Activated naive CD4-positive, alpha-beta T cell treated with anti-CD3 and anti-CD28 coated beads, Interleukin-2, amount 10 ng/mL, durations not matched to agents 7 days and 5 days (primary cell): Measurements from ENCODE around the gene HID1.
A peak's percentile ranks its signal among the peaks of the same experiment; 100 is the strongest.

Source experiments
- CTCF ChIA-PET: fragments of 350-600 bp; sonication (Branson Sonifier 250); formaldehyde crosslinking; loops from one replicate; lab custom pipeline; 2021; ENCODE audit warnings: antibody characterized with exemption; lab: Charles Lee
- DNase-seq: peaks from one replicate; pipeline ENCODE4 v3.0.0-alpha.2; 2020
- H3K27ac Mint-ChIP-seq: one replicate; pipeline ENCODE4 v1.8.0; 2021; ENCODE audit warnings: mild to moderate bottlenecking, moderate library complexity, mixed read lengths
- H3K27me3 Mint-ChIP-seq: one replicate; pipeline ENCODE4 v1.8.0; 2021; ENCODE audit warnings: mild to moderate bottlenecking, mixed read lengths
- H3K36me3 Mint-ChIP-seq: one replicate; pipeline ENCODE4 v1.8.0; 2021; ENCODE audit warnings: mixed read lengths
- H3K4me1 Mint-ChIP-seq: one replicate; pipeline ENCODE4 v1.8.0; 2021; ENCODE audit warnings: mixed read lengths
- H3K4me3 Mint-ChIP-seq: one replicate; pipeline ENCODE4 v1.8.0; 2021; ENCODE audit warnings: mild to moderate bottlenecking, moderate library complexity, mixed read lengths
- H3K9me3 Mint-ChIP-seq: one replicate; pipeline ENCODE4 v1.8.0; 2021; ENCODE audit warnings: mixed read lengths

The HID1 gene, protein sequence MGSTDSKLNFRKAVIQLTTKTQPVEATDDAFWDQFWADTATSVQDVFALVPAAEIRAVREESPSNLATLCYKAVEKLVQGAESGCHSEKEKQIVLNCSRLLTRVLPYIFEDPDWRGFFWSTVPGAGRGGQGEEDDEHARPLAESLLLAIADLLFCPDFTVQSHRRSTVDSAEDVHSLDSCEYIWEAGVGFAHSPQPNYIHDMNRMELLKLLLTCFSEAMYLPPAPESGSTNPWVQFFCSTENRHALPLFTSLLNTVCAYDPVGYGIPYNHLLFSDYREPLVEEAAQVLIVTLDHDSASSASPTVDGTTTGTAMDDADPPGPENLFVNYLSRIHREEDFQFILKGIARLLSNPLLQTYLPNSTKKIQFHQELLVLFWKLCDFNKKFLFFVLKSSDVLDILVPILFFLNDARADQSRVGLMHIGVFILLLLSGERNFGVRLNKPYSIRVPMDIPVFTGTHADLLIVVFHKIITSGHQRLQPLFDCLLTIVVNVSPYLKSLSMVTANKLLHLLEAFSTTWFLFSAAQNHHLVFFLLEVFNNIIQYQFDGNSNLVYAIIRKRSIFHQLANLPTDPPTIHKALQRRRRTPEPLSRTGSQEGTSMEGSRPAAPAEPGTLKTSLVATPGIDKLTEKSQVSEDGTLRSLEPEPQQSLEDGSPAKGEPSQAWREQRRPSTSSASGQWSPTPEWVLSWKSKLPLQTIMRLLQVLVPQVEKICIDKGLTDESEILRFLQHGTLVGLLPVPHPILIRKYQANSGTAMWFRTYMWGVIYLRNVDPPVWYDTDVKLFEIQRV

GRCh38 chr17:74972107-74972972 lies at the start of gene HID1:
Gene HID1 (minus strand): TSS chr17:74972759. CDS start chr17:74972656, 103 bp downstream.
- peak within 1 kb of the TSS; percentile 74 for H3K4me3 Mint-ChIP-seq
- DNase-seq, result peak; percentile 84
- peaks cover 72% of the 10 kb centered on the region for H3K27me3 Mint-ChIP-seq
- H3K4me1 Mint-ChIP-seq, result peaks cover 6% of the 10 kb centered on the region
- H3K9me3 Mint-ChIP-seq, result no peaks in the 10 kb centered on the region
- CTCF ChIA-PET, result interaction anchor here (1.0 to 8.0 kb wide), 4 partner anchors 11 to 440 kb away, joined by 3 to 63 read pairs (median 4); no protein-coding TSS in a partner anchor
- no peaks in the 10 kb centered on the region for H3K36me3 Mint-ChIP-seq
- H3K27ac Mint-ChIP-seq, result no peak within 1 kb of the TSS

GRCh38 chr17:75020331-75021110 lies 48.0 kb upstream of the HID1 start:
- CTCF ChIA-PET, result no interaction called here
- DNase-seq, result no peak
- peaks cover 4% of the 10 kb centered on the region for H3K27me3 Mint-ChIP-seq
- H3K4me3 Mint-ChIP-seq, result no peak overlapping the region
- H3K36me3 Mint-ChIP-seq, result peaks cover 52% of the 10 kb centered on the region
- H3K4me1 Mint-ChIP-seq, result peaks cover 18% of the 10 kb centered on the region
- H3K9me3 Mint-ChIP-seq, result no peaks in the 10 kb centered on the region
- H3K27ac Mint-ChIP-seq, result no peak overlapping the region

GRCh38 chr17:75019710-75020109 lies 47.2 kb upstream of the HID1 start:
- no peak for DNase-seq
- Mint-ChIP-seq H3K27ac (no peak overlapping the region), H3K4me3 (no peak overlapping the region), H3K4me1 (peaks cover 15% of the 10 kb centered on the region), H3K36me3 (peaks cover 48% of the 10 kb centered on the region), H3K27me3 (no peaks in the 10 kb centered on the region), H3K9me3 (no peaks in the 10 kb centered on the region)
- CTCF ChIA-PET, result interaction anchor here (0.8 to 1.5 kb wide), 3 partner anchors 12 to 61 kb away, joined by 3 to 5 read pairs (median 4); no protein-coding TSS in a partner anchor

DNA sequence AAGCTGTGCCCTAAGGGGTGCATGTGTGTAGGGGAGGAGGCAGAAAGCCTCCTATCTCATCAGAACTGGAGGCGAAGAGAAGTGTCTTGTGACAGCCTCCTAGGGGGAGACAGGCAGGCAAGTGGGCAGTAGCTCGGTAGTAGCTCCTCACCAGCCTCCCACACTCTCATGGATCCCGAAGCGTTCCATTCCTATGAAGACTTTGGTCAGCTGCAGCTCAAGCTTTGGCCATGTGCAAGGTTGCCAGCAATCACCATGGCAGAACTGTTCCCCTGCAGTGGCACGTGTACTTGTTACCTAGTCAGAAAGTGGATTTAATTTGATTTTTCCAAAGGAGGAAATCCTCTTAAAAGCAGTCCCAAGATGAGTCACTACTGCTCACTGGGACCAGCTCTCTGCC lies 46.6 kb upstream of the HID1 start:
- Mint-ChIP-seq H3K36me3 (peaks cover 46% of the 10 kb centered on the region), H3K27ac (no peak overlapping the region), H3K4me1 (peaks cover 13% of the 10 kb centered on the region), H3K4me3 (no peak overlapping the region), H3K9me3 (no peaks in the 10 kb centered on the region), H3K27me3 (no peaks in the 10 kb centered on the region)
- CTCF ChIA-PET, result interaction anchor here (0.6 to 1.5 kb wide), 4 partner anchors 12 to 60 kb away, joined by 3 to 5 read pairs (median 4); no protein-coding TSS in a partner anchor
- DNase-seq, result no peak

- DNase-seq, result no peak
- Mint-ChIP-seq H3K36me3 (peaks cover 17% of the 10 kb centered on the region), H3K27me3 (peaks cover 13% of the 10 kb centered on the region), H3K27ac (peak overlapping the region; percentile 92), H3K4me1 (peaks cover 29% of the 10 kb centered on the region), H3K9me3 (no peaks in the 10 kb centered on the region), H3K4me3 (peak overlapping the region; percentile 95)
- CTCF ChIA-PET, result interaction anchor here (0.6 to 12.1 kb wide), 12 partner anchors 11 to 188 kb away, joined by 3 to 122 read pairs (median 4); partner anchors contain the start of gene CDR2L
These were observed 40.6 kb upstream of the HID1 start for GRCh38 chr17:75013092-75013559.

DNA sequence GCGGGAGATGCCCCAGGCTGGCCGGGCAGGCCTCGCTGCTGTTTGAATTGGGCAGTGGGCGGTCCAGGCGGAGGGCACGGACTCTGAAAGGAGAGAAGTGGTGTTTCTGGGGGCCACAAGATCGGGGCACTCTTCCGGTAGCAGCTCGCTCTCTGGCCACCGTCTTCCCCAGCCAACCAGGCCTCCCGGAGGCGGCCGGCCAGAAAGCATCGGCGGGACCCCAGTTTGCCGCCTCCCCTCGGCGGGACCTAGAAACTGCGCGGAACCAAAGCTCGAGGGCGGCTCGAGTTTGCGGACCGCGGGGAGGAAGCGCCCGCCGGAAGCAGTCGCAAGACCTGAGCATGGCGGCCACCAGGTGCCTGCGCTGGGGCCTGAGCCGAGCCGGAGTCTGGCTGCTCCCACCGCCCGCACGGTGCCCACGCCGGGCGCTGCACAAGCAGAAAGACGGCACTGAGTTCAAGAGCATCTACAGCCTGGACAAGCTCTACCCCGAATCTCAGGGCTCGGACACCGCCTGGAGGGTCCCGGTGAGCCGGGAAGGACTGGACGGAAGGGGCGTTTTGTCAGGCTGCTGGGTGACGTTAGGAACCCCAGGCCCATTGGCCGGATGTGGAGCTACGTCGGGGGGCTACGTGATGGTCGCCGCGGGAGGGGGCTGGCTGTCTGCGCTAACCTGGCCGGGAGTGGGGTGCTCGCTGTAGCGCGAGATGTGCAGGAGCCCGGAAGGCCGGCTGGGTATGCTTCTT lies 40.0 kb upstream of the HID1 start, which contains the start of gene MRPL58:
MRPL58 (plus strand) TSS at position 325 of the 746 bp plus-strand sequence; CDS start at position 342, 17 bp downstream.
- CTCF ChIA-PET, result interaction anchor here (0.8 to 12.1 kb wide), 12 partner anchors 12 to 189 kb away, joined by 3 to 122 read pairs (median 6); partner anchors contain the start of gene CDR2L
- DNase-seq, result peak; percentile 88
- Mint-ChIP-seq H3K36me3 (peaks cover 14% of the 10 kb centered on the region), H3K27me3 (peaks cover 18% of the 10 kb centered on the region), H3K27ac (peak within 1 kb of the TSS; percentile 92), H3K4me1 (peaks cover 29% of the 10 kb centered on the region), H3K4me3 (peak within 1 kb of the TSS; percentile 95), H3K9me3 (no peaks in the 10 kb centered on the region)

GRCh38 chr17:75012096-75012345 lies 39.5 kb upstream of the HID1 start:
- no peak for DNase-seq
- peaks cover 23% of the 10 kb centered on the region for H3K27me3 Mint-ChIP-seq
- H3K36me3 Mint-ChIP-seq, result peaks cover 14% of the 10 kb centered on the region
- peaks cover 29% of the 10 kb centered on the region for H3K4me1 Mint-ChIP-seq
- CTCF ChIA-PET, result interaction anchor here (1.0 to 12.1 kb wide), 8 partner anchors 17 to 94 kb away, joined by 3 to 122 read pairs (median 6); partner anchors contain the start of gene CDR2L
- H3K4me3 Mint-ChIP-seq, result peak overlapping the region; percentile 95
- H3K9me3 Mint-ChIP-seq, result no peaks in the 10 kb centered on the region
- peak overlapping the region; percentile 92 for H3K27ac Mint-ChIP-seq

GRCh38 chr17:75011401-75012095 lies 39.0 kb upstream of the HID1 start:
- Mint-ChIP-seq H3K36me3 (peaks cover 10% of the 10 kb centered on the region), H3K27me3 (peaks cover 28% of the 10 kb centered on the region), H3K27ac (no peak overlapping the region), H3K4me1 (peaks cover 29% of the 10 kb centered on the region), H3K4me3 (peak overlapping the region; percentile 95), H3K9me3 (no peaks in the 10 kb centered on the region)
- CTCF ChIA-PET, result interaction anchor here (1.0 to 12.1 kb wide), 8 partner anchors 17 to 190 kb away, joined by 3 to 122 read pairs (median 6); partner anchors contain the start of gene CDR2L
- DNase-seq, result no peak

DNA sequence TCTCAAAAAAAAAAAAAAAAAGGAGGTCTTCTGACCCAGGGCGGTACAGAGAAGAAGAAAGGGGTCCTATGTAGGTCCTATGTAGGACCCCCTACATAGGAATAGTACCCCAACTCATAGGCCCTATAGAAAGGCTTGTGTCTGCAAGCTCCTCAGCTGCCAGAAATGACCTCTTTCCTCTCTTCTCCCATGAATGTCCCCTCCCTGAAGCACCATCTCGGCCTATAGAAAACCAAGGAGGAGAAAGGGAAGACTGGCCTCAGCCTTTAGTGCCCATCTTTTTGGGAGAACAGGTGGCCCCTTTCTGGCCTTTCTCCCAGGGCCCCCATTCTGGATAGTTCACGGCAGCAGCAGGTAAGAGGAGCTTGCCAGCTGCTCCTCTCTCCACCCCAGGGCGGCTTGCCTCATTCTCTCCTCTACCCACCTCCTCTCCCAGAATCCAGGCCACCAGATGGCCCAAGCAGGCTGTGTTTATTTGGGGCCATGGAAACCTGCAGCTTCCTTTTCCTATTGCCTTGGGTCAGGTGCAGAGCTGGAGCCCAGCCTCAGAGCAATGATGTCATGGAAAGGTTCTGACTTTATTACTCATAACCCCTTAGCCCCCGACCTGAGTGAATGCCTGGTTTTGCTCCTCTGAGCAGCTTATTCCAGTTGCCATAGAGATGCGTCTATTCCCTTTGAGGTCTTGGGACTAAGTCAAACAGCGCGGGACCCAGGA lies 38.3 kb upstream of the HID1 start:
- H3K27ac Mint-ChIP-seq, result no peak overlapping the region
- no peaks in the 10 kb centered on the region for H3K9me3 Mint-ChIP-seq
- H3K27me3 Mint-ChIP-seq, result peaks cover 32% of the 10 kb centered on the region
- H3K4me3 Mint-ChIP-seq, result peak overlapping the region; percentile 31
- H3K4me1 Mint-ChIP-seq, result peaks cover 27% of the 10 kb centered on the region
- H3K36me3 Mint-ChIP-seq, result peaks cover 7% of the 10 kb centered on the region
- CTCF ChIA-PET, result interaction anchor here (1.0 to 12.1 kb wide), 4 partner anchors 28 to 190 kb away, joined by 3 to 122 read pairs (median 6); no protein-coding TSS in a partner anchor
- peak; percentile 27 for DNase-seq

DNA sequence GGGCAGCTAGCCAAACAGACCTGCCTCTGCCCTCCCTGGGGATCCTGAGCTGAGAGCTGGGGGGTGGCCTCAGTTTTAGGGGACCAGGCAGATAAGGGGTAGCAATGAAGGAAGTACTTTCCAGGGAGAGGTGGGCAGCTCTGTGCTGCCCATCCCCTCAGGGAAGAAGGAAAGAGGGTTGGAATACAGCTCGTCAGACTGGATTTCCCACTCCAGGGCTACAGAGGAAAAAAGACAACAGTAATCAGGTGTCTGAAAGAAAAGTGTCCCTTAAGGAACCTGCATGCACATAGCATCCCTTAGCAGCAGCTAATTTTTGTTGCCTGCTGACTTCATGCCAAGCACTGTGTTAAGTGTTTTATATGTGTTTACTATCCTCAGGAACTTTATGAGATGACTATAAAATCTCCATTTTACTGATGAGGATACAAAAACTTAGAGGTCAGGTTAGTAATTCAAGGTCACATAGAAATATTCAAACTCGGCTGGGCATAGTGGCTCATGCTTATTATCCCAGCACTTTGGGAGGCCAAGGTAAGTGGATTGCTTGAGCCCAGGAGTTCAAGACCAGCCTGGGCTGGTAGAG lies 36.7 kb upstream of the HID1 start:
- CTCF ChIA-PET, result interaction anchor here (0.6 to 12.1 kb wide), 3 partner anchors 21 to 59 kb away, joined by 3 to 122 read pairs (median 4); no protein-coding TSS in a partner anchor
- H3K27me3 Mint-ChIP-seq, result peaks cover 38% of the 10 kb centered on the region
- H3K36me3 Mint-ChIP-seq, result peaks cover 3% of the 10 kb centered on the region
- no peak for DNase-seq
- H3K27ac Mint-ChIP-seq, result no peak overlapping the region
- peaks cover 19% of the 10 kb centered on the region for H3K4me1 Mint-ChIP-seq
- no peaks in the 10 kb centered on the region for H3K9me3 Mint-ChIP-seq
- no peak overlapping the region for H3K4me3 Mint-ChIP-seq

DNA sequence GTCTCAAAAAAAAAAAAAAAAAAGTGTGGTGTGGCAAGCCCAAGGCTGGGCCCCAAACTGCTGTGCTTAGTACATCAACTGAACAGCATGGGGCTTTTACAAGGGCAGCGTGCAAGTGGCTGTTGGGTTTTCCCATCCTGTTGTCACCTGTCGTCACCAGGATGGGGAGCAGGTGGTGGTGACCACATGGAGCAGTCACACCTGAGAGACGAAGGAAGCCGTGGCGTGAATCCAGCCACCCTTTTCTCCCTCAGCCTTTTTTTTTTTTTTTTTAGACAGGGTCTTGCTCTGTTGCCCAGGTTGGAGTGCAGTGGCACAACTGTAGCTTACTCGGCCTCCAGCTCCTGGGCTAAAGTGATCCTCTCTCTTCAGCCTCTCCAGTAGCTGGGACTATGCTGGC lies 35.8 kb upstream of the HID1 start:
- Mint-ChIP-seq H3K27ac (no peak overlapping the region), H3K4me3 (no peak overlapping the region), H3K27me3 (peaks cover 38% of the 10 kb centered on the region), H3K4me1 (peaks cover 12% of the 10 kb centered on the region), H3K9me3 (no peaks in the 10 kb centered on the region), H3K36me3 (no peaks in the 10 kb centered on the region)
- CTCF ChIA-PET, result interaction anchor here (0.6 to 12.1 kb wide), 3 partner anchors 20 to 277 kb away, joined by 4 to 122 read pairs (median 6); no protein-coding TSS in a partner anchor
- DNase-seq, result no peak
